ENCODE data around the gene CACNG4. TPM values are rescaled to one million over a fixed set of nuclear protein-coding genes. Genes with fewer than 3 reads are reported as not detected.

CACNG4 gene
- total RNA-seq, 1 donor from 2014 or later, result not detected

- TF ChIP-seq CTCF (IDR thresholded peaks at IDR 0.05; ENCODE audit: insufficient read depth, low read length, severe bottlenecking), result no peak
Measured at GRCh38 chr17:66929591-66929990, 34.9 kb upstream of the CACNG4 start.

DNA sequence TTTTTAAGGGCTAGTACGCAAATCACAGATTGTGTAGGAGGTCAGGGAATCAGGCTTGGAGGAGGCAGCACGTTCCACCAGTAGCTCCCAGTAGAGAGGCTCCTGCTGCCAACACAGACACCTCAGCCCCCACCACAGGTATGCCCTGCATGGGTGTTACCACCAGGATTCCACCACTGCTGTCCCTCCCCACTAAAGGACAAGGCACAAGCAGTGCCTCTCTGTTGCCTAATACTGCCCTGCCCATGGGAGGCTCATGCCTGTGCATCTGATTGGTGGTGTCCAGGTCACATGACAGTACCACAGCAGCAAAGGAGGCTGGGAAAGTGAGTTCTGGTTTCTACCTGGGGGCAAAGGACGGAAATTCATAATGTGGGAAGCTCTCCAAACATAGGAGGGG, 33.6 kb upstream of the CACNG4 start:
- Histone ChIP-seq H3K4me3 (ENCODE audit: low read depth, low read length) (no peak overlapping the region), H3K27me3 (ENCODE audit: control insufficient read depth, insufficient read depth, low read length) (no peaks in the 10 kb centered on the region), H3K36me3 (ENCODE audit: control insufficient read depth, insufficient read depth, low read length) (no peaks in the 10 kb centered on the region)
- TF ChIP-seq CTCF (IDR thresholded peaks at IDR 0.05; ENCODE audit: insufficient read depth, low read length, severe bottlenecking), result no peak
- FAIRE-seq, result no peak
- DNase-seq (ENCODE audit: low read depth), result peak; percentile 26

More at GRCh38 chr17:66929591-66929990, 34.9 kb upstream of the CACNG4 start:
- no peaks in the 10 kb centered on the region for H3K36me3 ChIP-seq (ENCODE audit: control insufficient read depth, insufficient read depth, low read length)
- no peak overlapping the region for H3K4me3 ChIP-seq (ENCODE audit: low read depth, low read length)
- H3K27me3 ChIP-seq (ENCODE audit: control insufficient read depth, insufficient read depth, low read length), result no peaks in the 10 kb centered on the region
- FAIRE-seq, result no peak
- no peak for DNase-seq (ENCODE audit: low read depth)

DNA sequence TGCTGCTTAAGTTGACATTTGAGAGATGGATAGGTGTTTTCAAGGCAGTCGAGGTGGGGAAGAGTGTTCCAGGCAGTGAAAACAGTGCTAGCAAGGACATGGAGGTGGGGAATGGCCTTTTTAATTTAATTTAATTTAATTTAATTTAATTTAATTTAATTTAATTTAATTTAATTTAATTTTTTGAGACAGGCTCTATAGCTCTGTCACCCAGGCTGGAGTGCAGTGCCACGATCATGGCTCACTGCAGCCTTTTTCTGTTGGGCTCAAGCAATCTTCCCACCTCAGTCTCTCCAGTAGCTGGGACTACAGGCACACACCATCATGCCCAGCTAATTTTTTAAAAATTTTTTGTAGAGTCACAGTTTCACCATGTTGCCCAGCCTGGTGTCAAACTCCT, 32.2 kb upstream of the CACNG4 start:
- no peak for FAIRE-seq
- H3K4me3 ChIP-seq (ENCODE audit: low read depth, low read length), result no peak overlapping the region
- no peak for TF ChIP-seq CTCF (IDR thresholded peaks at IDR 0.05; ENCODE audit: insufficient read depth, low read length, severe bottlenecking)
- DNase-seq (ENCODE audit: low read depth), result no peak
- no peaks in the 10 kb centered on the region for H3K36me3 ChIP-seq (ENCODE audit: control insufficient read depth, insufficient read depth, low read length)
- H3K27me3 ChIP-seq (ENCODE audit: control insufficient read depth, insufficient read depth, low read length), result no peaks in the 10 kb centered on the region

GRCh38 chr17:66934040-66934439, 30.5 kb upstream of the CACNG4 start:
- Histone ChIP-seq H3K4me3 (ENCODE audit: low read depth, low read length) (no peak overlapping the region), H3K36me3 (ENCODE audit: control insufficient read depth, insufficient read depth, low read length) (no peaks in the 10 kb centered on the region), H3K27me3 (ENCODE audit: control insufficient read depth, insufficient read depth, low read length) (no peaks in the 10 kb centered on the region)
- TF ChIP-seq CTCF (IDR thresholded peaks at IDR 0.05; ENCODE audit: insufficient read depth, low read length, severe bottlenecking), result no peak
- DNase-seq (ENCODE audit: low read depth) (no peak), FAIRE-seq (no peak)

DNA sequence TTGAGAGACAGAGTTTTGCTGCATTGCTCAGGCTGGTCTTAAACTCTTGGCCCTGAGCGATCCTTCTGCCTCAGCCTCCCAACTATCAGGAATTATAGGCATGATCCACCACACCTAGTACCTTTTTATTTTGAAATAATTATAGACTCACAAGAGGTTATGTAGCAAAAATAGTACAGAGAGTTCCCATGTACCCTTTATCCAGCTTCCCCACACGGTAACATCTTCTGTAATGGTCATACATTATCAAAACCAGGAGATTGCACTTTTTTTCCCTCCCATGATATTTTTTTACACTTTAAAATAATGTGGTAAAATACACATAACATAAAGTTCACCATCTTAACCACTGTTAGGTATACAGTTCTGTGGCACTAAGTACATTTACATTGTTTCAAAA, 28.8 kb upstream of the CACNG4 start:
- H3K36me3 ChIP-seq (ENCODE audit: control insufficient read depth, insufficient read depth, low read length), result no peaks in the 10 kb centered on the region
- no peak overlapping the region for H3K4me3 ChIP-seq (ENCODE audit: low read depth, low read length)
- H3K27me3 ChIP-seq (ENCODE audit: control insufficient read depth, insufficient read depth, low read length), result no peaks in the 10 kb centered on the region
- no peak for DNase-seq (ENCODE audit: low read depth)
- FAIRE-seq, result no peak
- TF ChIP-seq CTCF (IDR thresholded peaks at IDR 0.05; ENCODE audit: insufficient read depth, low read length, severe bottlenecking), result no peak

DNA sequence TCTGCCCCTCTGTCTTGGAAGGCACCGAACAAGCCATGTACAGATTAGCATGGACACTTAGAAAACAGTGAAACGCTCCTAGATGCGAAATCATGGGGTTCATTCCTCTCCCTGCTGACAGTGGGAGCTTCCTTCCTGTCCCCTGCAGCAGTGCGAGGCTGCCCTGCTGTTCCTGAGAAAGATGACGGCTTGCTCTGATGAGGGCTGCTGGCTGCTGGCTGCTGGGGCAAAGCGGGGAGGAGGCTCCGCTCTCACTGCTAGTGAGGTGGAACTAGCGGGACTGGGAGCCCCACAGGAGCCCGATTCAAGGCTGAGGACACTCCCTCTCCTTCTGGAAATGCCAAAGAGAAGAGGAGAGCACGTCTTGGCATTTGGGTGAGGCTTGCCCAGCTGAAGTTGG, 25.9 kb upstream of the CACNG4 start:
- H3K4me3 ChIP-seq (ENCODE audit: low read depth, low read length), result no peak overlapping the region
- TF ChIP-seq CTCF (IDR thresholded peaks at IDR 0.05; ENCODE audit: insufficient read depth, low read length, severe bottlenecking), result no peak
- DNase-seq (ENCODE audit: low read depth) (no peak), FAIRE-seq (no peak)
- no peaks in the 10 kb centered on the region for H3K27me3 ChIP-seq (ENCODE audit: control insufficient read depth, insufficient read depth, low read length)
- H3K36me3 ChIP-seq (ENCODE audit: control insufficient read depth, insufficient read depth, low read length), result no peaks in the 10 kb centered on the region
